ENCODE data around the gene TLCD1. TPM values are rescaled to one million over a fixed set of nuclear protein-coding genes. Genes with fewer than 3 reads are reported as not detected.
A peak's percentile ranks its signal among the peaks of the same experiment; 100 is the strongest.

TLCD1 gene
- polyA plus RNA-seq, 2 of the 4 experiments (the other 2 are of a cell fraction): 36.7 to 83.3 TPM

DNA sequence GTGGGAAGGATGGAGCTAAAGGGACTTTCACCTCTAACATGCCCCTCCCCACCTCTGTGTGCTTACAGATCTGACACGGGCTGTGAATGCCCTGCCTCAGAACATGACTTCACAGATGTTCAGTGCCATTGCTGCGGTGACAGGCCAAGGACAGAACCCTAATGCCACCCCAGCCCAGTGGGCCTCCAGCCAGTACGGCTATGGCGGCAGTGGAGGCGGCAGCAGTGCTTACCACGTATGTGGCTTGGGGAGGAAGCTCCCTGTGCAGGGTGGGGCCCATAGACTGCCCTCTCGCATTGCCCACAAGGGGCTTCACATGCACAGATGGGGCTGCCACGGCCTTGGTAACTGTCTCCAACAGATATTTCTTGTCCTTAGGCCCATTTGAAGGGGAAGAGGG, 25.8 kb downstream of the TLCD1 start:
- DNase-seq (ENCODE audit: low read depth in 1 of 2, low spot score in 1 of 2): no peak
- Histone ChIP-seq H3K9me3 (no peaks in the 10 kb centered on the region), H3K27ac (no peak overlapping the region), H3K4me2 (no peak overlapping the region), H3K4me1 (peaks cover 35% of the 10 kb centered on the region), H3K4me3 (no peak overlapping the region)
- POLR2A ChIA-PET: no interaction called here
- FAIRE-seq: no peak
- no peak for ATAC-seq
- CTCF ChIA-PET: interaction anchor here (17.6 to 31.4 kb wide), 2 partner anchors 8 to 10 kb away, joined by 335 read pairs; partner anchors contain the start of gene PROCA1
- TF ChIP-seq SMC3 (IDR thresholded peaks at IDR 0.05): no peak
- no peak for TF ChIP-seq HOXB13 (CRISPR knock-in tag; IDR thresholded peaks at IDR 0.05; ENCODE audit: low read depth)
- TF ChIP-seq, protein P1, sequence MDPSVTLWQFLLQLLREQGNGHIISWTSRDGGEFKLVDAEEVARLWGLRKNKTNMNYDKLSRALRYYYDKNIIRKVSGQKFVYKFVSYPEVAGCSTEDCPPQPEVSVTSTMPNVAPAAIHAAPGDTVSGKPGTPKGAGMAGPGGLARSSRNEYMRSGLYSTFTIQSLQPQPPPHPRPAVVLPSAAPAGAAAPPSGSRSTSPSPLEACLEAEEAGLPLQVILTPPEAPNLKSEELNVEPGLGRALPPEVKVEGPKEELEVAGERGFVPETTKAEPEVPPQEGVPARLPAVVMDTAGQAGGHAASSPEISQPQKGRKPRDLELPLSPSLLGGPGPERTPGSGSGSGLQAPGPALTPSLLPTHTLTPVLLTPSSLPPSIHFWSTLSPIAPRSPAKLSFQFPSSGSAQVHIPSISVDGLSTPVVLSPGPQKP (IDR thresholded peaks at IDR 0.05; ENCODE audit: low read depth, low read length): no peak
- no peak for TF ChIP-seq RNF2 (IDR thresholded peaks at IDR 0.05; ENCODE audit: borderline replicate concordance, low read depth)
- no peak for TF ChIP-seq FOXS1 (CRISPR knock-in tag; IDR thresholded peaks at IDR 0.05)
- TF ChIP-seq JUNB (IDR thresholded peaks at IDR 0.05): no peak
- no peak for TF ChIP-seq MAFK (IDR thresholded peaks at IDR 0.05; ENCODE audit: partially characterized antibody)
- TF ChIP-seq EP300 (IDR thresholded peaks at IDR 0.05): no peak
- 90% methylated on average over 8 of the region's 8 CpGs for WGBS (ENCODE audit: missing lambda C conversion rate)

DNA sequence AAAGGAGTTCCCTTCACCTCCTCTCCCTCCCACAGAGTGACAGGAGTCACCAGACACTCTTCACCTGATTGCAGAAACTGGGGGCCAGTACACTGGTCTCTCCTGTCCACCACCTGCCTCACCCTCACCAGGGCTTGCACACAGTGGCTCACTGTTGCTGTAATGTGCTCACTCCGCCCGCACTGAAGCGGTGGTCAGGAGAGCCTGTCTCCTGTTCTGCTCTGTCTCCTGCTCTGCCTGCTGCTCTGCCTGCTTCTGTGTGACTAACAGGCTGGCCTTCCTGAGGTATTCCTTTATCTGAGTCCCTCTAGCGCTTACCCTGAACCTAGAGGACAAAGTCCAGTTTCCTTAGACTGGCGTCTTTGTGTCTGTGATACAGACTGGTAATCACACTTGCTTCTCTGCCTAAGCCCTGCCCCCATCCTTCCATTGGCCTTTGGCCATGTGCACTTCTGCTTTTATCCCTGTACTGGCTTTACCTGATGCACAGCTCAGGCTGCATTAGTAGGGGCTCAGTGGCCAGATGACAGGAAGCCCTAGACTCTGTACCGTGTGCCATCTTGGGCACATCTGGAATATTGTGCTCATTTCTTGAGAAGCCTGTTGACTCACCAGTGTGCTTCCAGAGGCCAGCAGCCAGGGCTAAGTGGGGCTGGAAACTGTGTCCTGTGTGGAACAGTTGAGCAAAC, 27.6 kb downstream of the TLCD1 start:
- DNase-seq (ENCODE audit: low read depth in 1 of 2, low spot score in 1 of 2): peak; percentile 86 to 91
- POLR2A ChIA-PET: interaction anchor here (1.0 to 1.9 kb wide), 4 partner anchors 12 to 22 kb away, joined by 3 to 7 read pairs (median 6); partner anchors contain the start of genes PROCA1 and RPL23A
- TF ChIP-seq ZSCAN20 (CRISPR knock-in tag; IDR thresholded peaks at IDR 0.05) (no peak), FOSL2 (IDR thresholded peaks at IDR 0.05) (no peak), FOSL2 (CRISPR knock-in tag; IDR thresholded peaks at IDR 0.05) (peak; percentile 39; the same call in 1 of the 2 replicates), RAD21 (conservative IDR thresholded peaks at IDR 0.05 in 1 of 2, IDR thresholded peaks at IDR 0.05 in 1 of 2) (peak; percentile 3 to 35; a peak in 2 of 5 replicates), SMC3 (IDR thresholded peaks at IDR 0.05) (peak; percentile 20; the same call in 1 of the 3 replicates), RCOR1 (IDR thresholded peaks at IDR 0.05; ENCODE audit: low read depth, low read length) (no peak), CHD2 (IDR thresholded peaks at IDR 0.05; ENCODE audit: low read length, partially characterized antibody) (no peak), ESRRA (IDR thresholded peaks at IDR 0.05; ENCODE audit: borderline replicate concordance, low read length) (peak; percentile 72; the same call in 1 of the 2 replicates), MAZ (IDR thresholded peaks at IDR 0.05; ENCODE audit: borderline replicate concordance, low read depth, low read length) (no peak), EP300 (IDR thresholded peaks at IDR 0.05) (0 out of 5 replicates have a peak, but pooled peaks of 1 of the 2 experiments have one; percentile 5), RARB (CRISPR knock-in tag; IDR thresholded peaks at IDR 0.05) (no peak), FOXS1 (CRISPR knock-in tag; IDR thresholded peaks at IDR 0.05) (no peak), JUNB (IDR thresholded peaks at IDR 0.05) (no peak), POLR2A (IDR thresholded peaks at IDR 0.05; ENCODE audit: low read length) (peak; percentile 59), RFX5 (IDR thresholded peaks at IDR 0.05) (no peak), HOXA7 (CRISPR knock-in tag; IDR thresholded peaks at IDR 0.05) (no peak), POLR2AphosphoS2 (conservative IDR thresholded peaks at IDR 0.05; ENCODE audit: low read length) (peak; percentile 86; the same call in 1 of the 2 replicates), JUN (IDR thresholded peaks at IDR 0.05) (peak in 1 of 2 experiments; percentile 52; a peak in 2 of 5 replicates), NFE2L2 (conservative IDR thresholded peaks at IDR 0.05; ENCODE audit: low read length) (no peak)
- TF ChIP-seq, protein P2, sequence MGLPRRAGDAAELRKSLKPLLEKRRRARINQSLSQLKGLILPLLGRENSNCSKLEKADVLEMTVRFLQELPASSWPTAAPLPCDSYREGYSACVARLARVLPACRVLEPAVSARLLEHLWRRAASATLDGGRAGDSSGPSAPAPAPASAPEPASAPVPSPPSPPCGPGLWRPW (IDR thresholded peaks at IDR 0.05): no peak
- TF ChIP-seq, protein P3, sequence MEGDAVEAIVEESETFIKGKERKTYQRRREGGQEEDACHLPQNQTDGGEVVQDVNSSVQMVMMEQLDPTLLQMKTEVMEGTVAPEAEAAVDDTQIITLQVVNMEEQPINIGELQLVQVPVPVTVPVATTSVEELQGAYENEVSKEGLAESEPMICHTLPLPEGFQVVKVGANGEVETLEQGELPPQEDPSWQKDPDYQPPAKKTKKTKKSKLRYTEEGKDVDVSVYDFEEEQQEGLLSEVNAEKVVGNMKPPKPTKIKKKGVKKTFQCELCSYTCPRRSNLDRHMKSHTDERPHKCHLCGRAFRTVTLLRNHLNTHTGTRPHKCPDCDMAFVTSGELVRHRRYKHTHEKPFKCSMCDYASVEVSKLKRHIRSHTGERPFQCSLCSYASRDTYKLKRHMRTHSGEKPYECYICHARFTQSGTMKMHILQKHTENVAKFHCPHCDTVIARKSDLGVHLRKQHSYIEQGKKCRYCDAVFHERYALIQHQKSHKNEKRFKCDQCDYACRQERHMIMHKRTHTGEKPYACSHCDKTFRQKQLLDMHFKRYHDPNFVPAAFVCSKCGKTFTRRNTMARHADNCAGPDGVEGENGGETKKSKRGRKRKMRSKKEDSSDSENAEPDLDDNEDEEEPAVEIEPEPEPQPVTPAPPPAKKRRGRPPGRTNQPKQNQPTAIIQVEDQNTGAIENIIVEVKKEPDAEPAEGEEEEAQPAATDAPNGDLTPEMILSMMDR (IDR thresholded peaks at IDR 0.05): no peak
- TF ChIP-seq, protein P4, sequence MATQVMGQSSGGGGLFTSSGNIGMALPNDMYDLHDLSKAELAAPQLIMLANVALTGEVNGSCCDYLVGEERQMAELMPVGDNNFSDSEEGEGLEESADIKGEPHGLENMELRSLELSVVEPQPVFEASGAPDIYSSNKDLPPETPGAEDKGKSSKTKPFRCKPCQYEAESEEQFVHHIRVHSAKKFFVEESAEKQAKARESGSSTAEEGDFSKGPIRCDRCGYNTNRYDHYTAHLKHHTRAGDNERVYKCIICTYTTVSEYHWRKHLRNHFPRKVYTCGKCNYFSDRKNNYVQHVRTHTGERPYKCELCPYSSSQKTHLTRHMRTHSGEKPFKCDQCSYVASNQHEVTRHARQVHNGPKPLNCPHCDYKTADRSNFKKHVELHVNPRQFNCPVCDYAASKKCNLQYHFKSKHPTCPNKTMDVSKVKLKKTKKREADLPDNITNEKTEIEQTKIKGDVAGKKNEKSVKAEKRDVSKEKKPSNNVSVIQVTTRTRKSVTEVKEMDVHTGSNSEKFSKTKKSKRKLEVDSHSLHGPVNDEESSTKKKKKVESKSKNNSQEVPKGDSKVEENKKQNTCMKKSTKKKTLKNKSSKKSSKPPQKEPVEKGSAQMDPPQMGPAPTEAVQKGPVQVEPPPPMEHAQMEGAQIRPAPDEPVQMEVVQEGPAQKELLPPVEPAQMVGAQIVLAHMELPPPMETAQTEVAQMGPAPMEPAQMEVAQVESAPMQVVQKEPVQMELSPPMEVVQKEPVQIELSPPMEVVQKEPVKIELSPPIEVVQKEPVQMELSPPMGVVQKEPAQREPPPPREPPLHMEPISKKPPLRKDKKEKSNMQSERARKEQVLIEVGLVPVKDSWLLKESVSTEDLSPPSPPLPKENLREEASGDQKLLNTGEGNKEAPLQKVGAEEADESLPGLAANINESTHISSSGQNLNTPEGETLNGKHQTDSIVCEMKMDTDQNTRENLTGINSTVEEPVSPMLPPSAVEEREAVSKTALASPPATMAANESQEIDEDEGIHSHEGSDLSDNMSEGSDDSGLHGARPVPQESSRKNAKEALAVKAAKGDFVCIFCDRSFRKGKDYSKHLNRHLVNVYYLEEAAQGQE (IDR thresholded peaks at IDR 0.05): no peak
- TF ChIP-seq, protein P5, sequence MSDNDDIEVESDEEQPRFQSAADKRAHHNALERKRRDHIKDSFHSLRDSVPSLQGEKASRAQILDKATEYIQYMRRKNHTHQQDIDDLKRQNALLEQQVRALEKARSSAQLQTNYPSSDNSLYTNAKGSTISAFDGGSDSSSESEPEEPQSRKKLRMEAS (IDR thresholded peaks at IDR 0.05): peak; percentile 70
- FAIRE-seq: peak; percentile 80
- CTCF ChIA-PET: interaction anchor here (0.7 to 31.4 kb wide), 8 partner anchors 10 to 87 kb away, joined by 3 to 335 read pairs (median 4); partner anchors contain the start of genes PROCA1 and TLCD1
- Histone ChIP-seq H3K4me2 (peak overlapping the region; percentile 78), H3K9me3 (no peaks in the 10 kb centered on the region), H3K27ac (peak overlapping the region; percentile 85 to 86), H3K4me1 (peaks cover 35% of the 10 kb centered on the region), H3K4me3 (0 out of 3 replicates have a peak overlapping the region, but pooled peaks have one; percentile 2)
- WGBS (ENCODE audit: missing lambda C conversion rate): 29% methylated on average over 6 of the region's 6 CpGs
- ATAC-seq: peak; percentile 85 to 93
